Measurements from ENCODE around the gene UBAP2. TPM values are rescaled to one million over a fixed set of nuclear protein-coding genes. Genes with fewer than 3 reads are reported as not detected.
A peak's percentile ranks its signal among the peaks of the same experiment; 100 is the strongest.

Gene UBAP2
- total RNA-seq, 1 donor from 2014 or later = 31.8 TPM

DNA sequence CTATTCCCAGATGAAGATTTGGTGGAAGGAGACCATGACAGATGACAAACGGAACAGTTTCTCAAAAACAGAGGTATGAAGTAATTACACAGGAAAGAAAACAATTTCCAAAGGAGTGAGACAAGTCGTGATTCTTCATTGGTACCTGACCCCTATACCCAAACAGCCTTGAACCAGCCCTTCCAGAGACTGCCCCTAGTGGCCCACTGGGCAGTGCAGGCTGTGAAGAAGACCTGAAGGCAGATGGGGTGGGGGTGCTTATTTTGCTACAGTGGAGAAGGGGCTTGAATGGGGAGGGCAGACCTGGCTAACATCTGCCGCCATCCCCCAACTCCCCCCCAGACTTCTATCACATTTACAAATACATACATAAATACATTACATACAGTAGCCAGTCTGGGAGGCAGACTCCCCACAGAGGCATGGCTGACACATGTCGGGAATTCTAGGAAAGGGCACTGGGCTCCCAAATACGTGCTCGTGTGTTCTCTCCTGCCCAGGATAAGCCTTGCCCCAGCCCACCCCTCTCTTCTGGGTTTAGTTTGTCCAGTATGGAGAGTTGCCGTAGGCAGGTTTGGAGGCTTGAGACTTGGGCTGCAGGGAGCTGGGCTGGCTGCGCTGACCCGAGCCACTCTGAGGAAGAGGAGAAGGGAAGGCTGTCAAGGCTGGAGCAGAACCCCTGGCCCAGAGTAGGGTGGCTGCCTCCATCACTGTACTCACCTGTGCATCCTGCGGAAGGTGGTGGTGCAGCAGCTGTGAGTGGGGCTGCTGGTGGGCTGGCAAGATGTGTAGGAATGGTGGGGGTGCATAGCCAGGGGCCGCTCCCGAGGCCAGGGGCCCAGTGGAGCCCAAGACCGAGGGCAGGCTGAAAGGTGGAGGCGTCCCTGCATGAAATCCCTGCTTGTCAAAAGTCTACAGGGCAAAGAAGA lies 126.5 kb downstream of the UBAP2 start:
- peak; percentile 62 for DNase-seq

DNA sequence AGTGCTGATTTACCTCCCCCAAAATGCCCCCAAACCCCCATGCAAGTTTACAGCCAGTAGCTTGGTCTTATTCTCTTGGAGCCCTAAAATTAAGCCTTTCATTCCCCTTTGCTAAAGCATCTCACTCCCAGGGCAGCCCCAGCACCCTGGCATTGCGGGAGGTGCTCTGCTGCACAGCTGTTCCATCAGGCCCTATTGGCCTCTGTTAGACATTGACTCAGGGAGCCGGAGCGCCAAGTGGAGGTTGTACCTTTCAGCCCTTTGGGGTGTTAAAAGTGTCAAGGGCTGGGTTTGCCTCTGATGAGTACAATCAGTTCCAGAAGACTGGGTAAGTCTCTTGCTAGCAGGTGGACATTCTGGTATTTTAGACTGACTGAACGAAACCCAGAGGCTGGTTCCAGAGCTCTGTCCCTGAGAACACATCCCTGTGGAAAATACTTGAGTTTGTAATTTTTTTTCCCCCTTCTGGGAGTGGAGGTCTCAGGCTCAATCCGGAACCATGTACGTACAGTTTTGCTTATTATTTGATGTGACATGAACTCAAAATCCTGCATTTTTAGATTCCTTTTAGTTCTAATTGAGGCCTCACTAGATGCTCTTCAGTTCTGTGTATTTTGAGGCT lies 129.3 kb downstream of the UBAP2 start:
- no peak for DNase-seq

DNA sequence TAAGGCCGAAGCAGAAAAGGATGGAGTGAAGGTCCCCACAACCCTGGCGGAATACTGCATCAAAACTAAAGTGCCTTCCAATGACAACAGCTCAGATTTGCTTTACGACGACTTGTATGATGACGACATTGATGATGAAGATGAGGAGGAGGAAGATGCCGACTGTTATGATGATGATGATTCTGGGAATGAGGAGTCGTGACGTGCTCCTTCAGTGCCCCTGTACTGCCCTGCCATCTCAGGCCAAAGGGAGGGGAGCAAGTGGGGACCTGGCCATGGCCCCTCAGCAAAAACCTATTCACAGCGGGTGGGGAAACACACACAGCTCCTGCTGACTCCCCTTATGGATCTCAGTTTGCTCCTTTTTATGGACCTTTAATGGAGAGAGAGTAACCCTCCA lies 131.7 kb downstream of the UBAP2 start:
- DNase-seq = no peak

DNA sequence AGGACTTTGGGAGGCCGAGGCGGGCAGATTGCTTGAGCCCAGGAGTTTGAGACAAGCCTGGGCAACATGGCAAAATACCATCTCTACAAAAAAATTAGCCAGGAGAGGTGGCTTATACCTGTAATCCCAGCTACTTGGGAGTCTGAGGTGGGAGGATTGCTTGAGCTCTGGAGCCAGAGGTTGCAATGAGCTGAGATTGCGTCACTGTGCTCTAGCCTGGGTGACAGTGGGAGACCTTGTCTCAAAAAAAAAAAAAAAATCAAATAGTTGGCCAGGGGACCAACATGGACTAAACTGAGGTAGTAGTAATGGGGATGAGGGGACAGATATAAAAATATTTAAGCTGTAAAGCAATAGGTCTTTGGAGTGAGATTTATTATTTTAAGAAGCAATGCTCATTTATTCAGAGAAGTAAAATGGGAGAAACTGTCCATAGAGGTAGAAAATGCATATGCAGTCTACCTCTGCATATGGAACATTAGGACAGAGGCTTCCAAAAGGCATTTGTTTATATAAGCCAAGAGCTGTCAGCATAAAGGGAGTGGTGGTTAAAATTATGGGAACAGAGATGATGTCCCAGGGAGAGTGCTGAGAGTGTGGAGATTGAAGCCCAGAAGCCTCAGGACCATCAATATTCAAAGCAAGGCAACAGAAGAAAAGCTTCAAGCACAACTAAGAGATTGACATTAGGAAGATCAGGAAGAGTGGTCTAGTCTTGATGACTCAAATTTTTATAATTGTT lies 133.6 kb downstream of the UBAP2 start:
- DNase-seq = no peak

DNA sequence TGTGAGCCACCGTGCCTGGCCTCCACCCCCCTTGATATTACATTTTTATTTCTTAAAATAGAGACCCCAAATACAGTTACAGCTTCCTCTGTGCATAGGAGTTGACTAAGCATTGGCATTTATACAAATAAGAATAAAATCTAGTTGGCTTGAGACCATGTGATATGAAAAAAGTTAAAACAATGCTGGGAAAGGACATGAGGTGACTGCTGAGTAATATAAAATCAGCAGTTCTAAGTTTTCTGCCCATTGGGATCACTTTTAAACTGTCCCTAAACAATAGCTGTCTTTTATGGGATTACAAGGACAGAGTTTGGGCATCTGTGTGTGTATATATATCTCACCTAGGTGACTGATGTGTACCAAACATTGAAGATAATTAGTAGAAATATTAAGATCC lies 135.1 kb downstream of the UBAP2 start:
- peak; percentile 35 for DNase-seq

DNA sequence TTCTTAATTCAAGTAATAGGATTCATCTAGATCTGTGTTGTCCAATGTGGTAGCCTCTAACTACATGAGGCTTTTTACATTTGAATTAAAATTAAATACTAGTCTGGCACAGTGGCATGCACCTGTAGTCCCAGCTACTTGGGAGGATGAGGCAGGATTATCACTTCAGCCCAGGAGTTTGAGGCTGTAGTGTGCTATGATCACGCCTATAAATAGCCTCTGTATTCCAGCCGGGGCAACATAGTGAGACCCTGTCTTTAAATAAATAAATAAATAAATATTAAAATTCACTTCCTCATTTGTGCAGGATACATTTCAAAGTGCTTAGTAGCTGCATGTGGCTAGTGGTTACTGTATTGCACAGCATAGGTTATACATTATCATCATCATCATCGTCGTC lies 139.9 kb downstream of the UBAP2 start:
- no peak for DNase-seq

DNA sequence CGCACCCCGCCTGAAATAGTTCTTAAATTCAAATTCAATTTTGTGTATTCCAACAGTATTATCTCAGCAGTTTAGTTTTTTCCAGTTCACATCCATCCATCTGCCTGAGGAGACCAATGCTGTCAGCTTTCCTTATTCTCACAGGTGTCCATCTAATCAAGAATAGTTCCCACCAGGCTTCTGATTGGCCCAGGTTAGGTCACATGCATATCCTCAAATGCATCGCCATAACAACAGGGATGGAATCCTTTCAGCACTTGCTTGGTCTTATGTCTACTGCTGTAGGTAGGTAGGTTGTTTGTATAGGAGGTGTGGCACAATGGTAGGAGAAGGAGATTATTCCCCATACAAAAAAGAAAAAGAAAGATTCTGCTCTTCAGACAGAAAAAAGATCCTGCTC lies 140.6 kb downstream of the UBAP2 start:
- DNase-seq = no peak

DNA sequence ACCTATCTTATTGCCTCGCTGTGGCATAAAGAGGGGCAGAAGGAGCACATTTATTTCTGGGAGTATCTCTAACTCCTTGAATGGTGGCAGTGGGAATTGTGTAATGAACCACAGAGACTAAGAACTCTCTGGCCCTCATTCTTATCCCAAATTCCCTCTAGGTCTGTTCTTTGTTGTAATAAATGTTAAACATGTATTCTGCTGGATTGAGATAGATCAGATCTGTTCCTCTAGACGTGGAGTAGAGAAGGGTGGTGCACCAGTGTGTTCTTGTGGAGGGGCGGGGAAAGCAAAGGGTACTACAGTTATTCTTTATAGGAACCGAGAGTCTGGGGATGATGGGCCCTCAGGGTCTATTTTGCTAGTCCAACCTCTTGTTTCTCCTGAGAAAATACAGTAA lies 141.3 kb downstream of the UBAP2 start:
- DNase-seq = no peak

DNA sequence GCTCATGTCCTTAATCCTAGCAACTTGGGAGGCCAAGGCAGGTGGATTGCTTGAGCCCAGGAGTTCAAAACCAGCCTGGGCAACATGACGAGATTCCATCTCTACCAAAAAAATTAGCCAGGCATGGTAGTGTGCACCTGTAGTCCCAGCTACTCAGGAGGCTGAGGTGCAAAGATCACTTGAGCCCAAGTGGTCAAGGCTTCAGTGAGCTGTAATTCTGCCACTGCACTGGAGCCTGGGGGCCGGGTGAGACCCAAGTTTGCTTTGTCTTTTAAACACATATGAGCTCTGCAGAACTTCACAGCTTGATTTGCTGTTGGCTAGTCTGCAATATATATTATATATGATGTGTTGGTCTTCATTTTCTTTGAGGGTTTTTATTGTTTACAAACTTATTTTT lies 141.9 kb downstream of the UBAP2 start:
- no peak for DNase-seq

DNA sequence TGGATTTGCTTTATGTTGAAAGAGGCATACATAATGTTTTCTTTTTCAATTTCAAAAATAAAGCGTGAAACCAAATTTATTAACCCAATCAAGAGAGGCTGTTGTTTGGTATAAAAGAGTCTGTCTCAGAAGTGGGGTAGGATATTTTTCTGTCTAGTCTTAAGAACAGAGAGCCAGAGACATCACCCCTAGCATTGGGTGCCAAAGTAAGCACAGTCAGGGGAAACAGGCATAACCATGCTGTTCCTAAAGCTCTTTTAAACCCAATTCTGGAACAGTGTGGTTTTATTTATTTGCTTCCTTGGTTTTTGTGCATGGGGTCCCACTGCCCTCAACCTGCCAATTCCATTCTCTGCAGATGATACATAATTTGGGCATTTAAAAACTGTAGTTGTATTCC lies 143.6 kb downstream of the UBAP2 start:
- no peak for DNase-seq

DNA sequence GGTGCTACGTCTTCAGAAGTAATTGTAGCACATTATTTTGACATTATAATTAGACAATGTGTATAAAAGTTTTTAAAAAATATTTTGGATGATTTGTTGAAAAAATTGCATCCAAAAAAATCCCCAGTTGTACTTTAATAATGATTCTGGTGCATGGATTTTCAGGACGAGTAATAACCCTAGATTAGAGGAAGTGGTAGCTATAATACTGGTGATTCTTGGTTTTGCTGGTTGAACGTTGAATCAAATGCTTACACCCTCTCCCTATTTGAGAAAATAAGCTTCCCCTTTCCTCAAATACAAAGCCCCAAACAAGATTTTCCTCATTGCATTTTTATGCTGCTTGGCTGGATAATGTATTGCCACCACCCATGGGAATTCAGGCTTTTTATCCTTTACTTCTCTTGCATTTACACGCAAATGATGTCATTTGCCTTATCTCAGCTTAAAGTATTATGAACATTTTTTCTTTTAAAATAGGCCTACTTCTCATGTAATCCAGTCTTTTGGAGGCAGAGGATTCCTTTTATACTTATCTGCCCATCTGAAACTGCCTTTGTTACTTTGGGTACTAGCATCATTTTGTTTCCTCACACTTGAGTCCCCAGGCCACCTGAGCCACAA lies 145.4 kb downstream of the UBAP2 start:
- DNase-seq = no peak

DNA sequence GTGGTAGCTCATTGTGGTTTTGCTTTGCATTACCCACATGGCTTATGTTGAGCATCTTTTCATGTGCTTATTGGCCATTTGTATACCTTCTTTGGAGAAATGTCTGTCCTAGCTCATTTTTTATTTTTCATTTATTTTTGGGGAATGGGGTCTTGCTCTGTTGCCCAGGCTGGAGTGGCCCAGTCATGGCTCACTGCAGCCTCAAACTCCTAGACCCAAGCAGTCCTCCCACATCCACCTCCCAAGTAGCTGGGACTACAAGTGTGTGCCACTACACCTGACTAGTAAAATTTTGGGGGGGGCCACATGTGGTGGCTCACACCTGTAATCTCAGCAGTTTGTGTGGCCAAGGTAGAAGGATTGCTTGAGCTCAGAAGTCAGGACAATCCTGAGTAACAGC lies 154.4 kb downstream of the UBAP2 start:
- no peak for DNase-seq

DNA sequence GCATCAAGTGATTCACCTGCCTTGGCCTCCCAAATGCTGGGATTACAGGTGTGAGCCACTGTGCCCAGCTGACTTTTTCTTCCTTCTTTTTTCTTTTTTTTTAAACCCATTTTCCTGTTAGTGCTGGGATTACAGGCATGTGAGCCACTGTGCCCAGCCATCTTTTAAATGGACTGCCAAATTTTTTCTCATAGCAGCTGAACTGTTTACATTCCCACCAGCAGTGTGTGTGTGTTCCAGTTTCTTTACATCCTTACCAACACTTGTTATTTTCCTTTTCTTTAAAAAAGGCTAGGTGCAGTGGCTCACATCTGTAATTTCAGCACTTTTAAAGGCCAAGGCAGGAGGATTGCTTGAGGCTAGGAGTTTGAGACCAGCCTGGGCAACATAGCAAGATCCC lies 154.8 kb downstream of the UBAP2 start:
- DNase-seq = no peak

DNA sequence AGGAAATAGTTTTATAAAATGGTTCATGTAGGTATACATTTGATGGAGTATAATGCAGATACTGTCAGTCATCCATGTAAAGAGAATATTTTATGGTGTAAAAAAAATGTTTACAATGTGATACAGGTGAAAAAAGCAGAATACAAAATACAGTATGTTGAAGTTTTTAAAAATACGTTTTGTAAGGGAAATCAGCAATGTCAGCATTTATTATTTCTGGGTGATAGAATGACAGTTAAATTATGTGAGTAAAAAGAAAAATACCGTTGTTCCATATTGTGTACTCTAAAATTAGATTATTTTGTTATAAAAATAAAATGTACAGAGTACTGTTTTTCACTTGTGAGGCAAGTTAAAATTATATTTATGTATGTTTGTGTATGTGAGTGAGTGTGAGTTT lies 162.7 kb downstream of the UBAP2 start:
- DNase-seq = no peak

DNA sequence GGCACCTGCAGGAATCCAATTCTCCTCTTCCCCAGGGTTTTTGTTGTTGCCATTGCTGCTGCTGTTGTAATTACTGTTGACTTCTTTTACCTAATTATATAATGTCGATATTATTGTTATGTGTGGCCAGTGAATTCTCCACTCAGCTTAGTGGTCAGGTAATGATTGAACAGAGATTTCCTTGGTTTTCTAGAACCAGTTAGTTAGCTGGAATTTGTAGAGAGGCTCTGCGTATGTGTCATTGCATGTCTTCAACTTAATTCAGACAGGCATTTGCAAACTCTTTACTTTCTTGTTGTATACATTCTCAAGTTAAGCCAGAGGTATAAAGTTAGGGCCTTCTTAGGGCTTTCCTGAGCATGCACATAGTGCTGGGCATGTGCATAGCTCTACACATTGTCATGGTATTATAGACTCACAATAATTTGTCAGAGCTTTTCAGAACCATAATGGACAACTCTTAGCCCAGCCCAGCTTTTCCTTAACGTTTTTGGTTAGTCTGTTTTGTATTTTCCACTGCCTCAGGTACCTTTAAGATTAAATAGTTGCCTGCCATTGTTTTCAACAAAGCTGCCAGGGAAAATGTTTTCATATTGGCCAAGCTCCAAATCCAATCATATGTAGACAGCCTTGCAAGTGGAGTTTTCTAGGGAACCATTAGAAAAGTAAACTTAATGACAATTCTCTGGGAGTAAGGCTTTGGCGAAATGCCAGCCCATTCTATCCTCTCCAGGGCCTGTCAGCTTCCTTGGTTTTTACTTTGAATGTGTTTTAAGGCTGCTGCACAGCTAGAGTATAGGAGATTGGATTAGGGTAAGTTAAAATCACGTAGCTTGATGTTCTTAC lies 163.6 kb downstream of the UBAP2 start:
- DNase-seq = peak; percentile 96

DNA sequence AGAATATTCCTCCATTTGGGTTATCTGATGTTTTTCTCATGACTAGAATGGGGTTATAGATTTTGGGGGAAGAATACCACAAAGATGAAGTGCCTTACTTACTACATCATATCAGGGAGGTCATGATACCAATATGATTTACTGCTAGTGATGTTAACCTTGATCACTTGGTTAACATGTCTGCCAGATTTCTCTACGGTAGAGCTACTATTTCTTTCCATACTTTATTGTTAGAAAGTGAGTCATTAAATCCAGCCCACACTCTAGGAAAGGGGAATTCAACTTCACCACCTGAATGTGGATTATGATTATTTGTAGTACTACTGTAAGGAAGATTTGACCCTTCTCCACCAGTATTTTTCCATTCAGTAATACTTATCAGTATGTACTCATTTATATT lies 167.1 kb downstream of the UBAP2 start:
- DNase-seq = peak; percentile 58

DNA sequence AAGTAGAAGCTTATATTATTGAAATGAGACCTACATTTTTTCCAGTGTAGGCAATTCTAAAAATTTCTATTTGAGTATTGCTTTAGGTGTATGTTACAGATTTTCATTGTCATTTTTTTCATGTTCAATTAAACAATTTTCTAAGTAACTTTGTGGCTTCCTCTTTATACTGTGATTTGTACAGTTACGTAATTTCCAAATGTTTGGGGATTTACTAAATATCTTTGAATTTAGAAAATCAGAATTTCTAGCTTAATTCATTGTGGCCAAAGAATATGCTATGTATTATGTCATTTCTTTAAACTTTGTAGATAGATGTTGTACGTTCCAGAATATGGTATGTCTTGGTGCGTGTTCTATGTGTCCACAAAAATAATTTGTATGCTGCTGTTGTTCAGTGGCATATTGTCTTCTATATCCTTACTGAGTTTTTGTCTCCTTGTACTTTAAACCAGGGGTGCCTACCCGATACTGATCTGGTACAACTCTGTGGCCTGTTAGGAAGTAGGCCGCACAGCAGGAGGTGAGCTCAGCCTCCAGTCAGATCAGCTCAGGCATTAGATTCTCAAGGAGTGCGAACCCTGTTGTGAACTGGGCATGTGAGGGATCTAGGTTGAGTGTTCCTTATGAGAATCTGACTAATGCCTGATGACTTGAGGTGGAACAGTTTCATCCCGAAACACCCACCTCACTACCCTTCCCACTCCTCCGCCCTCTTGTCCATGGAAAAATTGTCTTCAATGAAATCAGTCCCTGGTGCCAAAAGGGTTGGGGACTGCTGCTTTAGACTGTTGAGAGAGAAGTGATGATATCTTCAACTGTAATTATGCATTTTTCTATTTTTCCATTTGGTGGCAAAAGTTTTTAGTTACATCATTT lies 168.2 kb downstream of the UBAP2 start:
- no peak for DNase-seq

DNA sequence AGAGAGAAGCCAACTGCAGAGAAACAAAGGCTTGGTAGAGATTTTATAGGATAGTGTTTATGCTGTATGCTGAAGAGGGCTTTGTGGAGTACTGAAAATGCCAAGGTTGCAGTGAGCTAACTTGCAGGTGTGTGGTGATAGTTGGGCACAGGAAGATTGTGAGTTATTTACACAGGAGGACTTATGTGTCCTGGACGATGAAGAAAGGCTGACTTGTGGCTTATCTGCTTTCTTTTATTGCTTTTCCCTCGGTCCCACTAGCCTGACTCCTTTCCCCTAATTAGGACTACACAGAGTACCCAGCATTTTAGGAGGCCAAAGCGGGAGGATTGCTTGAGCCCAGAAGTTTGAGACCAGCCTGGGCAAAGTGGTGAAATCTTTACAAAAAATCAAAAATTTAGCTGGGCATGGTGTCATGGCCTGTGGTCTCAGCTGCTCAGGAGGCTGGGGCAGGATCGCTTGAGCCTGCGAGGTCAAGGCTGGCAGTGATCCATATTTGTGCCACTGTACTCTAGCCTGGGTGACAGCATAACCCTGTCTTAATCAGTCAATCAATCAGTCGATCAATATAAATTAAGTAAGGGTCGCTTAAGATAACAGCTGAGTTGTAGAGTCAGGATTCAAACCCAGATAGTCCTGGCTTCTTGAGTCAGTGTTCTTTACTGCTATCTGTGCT lies 169.9 kb downstream of the UBAP2 start:
- no peak for DNase-seq

DNA sequence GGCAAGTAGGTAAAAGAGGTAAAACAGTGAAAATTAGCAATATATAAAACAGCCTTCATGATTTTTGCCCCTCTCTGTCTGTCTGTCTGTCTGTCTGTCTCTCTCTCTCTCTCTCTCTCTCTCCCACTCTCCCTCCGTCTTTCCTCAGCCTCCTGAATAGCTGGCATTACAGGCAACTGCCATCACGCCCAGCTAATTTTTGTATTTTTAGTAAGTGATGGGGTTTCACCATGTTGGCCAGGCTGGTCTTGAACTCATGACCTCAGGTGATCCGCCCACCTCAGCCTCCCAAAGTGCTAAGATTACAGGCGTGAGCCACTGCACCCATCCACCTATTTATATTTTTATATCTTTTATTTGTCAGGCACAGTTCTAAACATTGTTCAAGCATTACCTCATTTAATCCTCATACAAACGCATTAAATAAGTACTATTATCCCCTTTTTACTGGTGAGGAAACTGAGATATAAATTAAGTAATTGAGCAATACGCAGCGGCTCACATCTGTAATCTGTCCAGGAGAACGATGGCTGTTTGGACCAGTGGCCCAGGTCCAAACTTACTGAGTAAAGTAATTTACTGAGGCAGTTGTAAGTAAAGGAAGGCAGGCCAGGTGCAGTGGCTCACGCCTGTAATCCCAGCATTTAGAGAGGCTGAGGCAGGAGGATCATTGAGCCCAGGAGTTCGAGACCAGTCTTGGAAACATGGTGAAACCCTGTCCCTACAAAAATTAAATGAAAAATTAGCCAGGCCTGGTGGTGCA lies 170.8 kb downstream of the UBAP2 start:
- DNase-seq = no peak

All from dermis blood vessel endothelial cell (primary cell).